NCI-H2107 treated with DMSO at 0.1 percent for 48 hours (cell line): ENCODE measurements around the gene NAPB.
"Not testable (repeated sequence)": the region's sequence is repeated elsewhere in the genome, so short reads cannot be mapped to it uniquely, and the experiment has no call there.

Experiments used
- DNase-seq: peaks from one replicate; lab custom pipeline; 2025; ENCODE audit not compliant: unreplicated experiment; lab: John Stamatoyannopoulos, UW

The NAPB gene

GRCh38 chr20:23420943-23421931, at the start of gene NAPB:
TSS of gene NAPB (minus strand) at chr20:23421488. CDS start at chr20:23421402, 86 bp downstream.
- DNase-seq: peak; percentile 43

GRCh38 chr20:23466961-23467360, 45.7 kb upstream of the NAPB start:
- DNase-seq: not testable (repeated sequence)

- no peak for DNase-seq
These were observed 39.9 kb upstream of the NAPB start for GRCh38 chr20:23461180-23461579.

- no peak for DNase-seq
These were observed 38.3 kb upstream of the NAPB start for GRCh38 chr20:23459461-23460150.

GRCh38 chr20:23456873-23457272, 35.6 kb upstream of the NAPB start:
- DNase-seq: no peak

- DNase-seq: no peak
These were observed 35.1 kb upstream of the NAPB start for GRCh38 chr20:23456409-23456808.

- DNase-seq: no peak
These were observed 34.4 kb upstream of the NAPB start for GRCh38 chr20:23455639-23456038.

- no peak for DNase-seq
These were observed 33.5 kb upstream of the NAPB start for GRCh38 chr20:23454816-23455215.

GRCh38 chr20:23453549-23454543, 32.6 kb upstream of the NAPB start:
- DNase-seq: no peak

- no peak for DNase-seq
These were observed 31.5 kb upstream of the NAPB start, which contains the start of gene CST11 for GRCh38 chr20:23452776-23453175. TSS of gene CST11 (minus strand) at chr20:23452876. CDS start at chr20:23452811, 65 bp downstream.

- no peak for DNase-seq
These were observed 30.7 kb upstream of the NAPB start for GRCh38 chr20:23451956-23452487.

- DNase-seq: no peak
These were observed 29.6 kb upstream of the NAPB start for GRCh38 chr20:23450877-23451276.

GRCh38 chr20:23449421-23449820, 28.1 kb upstream of the NAPB start:
- DNase-seq: no peak

- DNase-seq: no peak
These were observed 26.9 kb upstream of the NAPB start for GRCh38 chr20:23448167-23448566.

- DNase-seq: no peak
These were observed 25.2 kb upstream of the NAPB start for GRCh38 chr20:23446505-23446904.

GRCh38 chr20:23445596-23446217, 24.4 kb upstream of the NAPB start:
- DNase-seq: no peak

- DNase-seq: no peak
These were observed 23.6 kb upstream of the NAPB start for GRCh38 chr20:23444859-23445258.

- no peak for DNase-seq
These were observed 21.1 kb upstream of the NAPB start for GRCh38 chr20:23442436-23442835.

GRCh38 chr20:23441850-23442313, 20.6 kb upstream of the NAPB start:
- no peak for DNase-seq

- DNase-seq: no peak
These were observed 18.7 kb upstream of the NAPB start for GRCh38 chr20:23440004-23440403.
